PC-9 (cell line): ENCODE data around the gene KLHL6. TPM values are rescaled to one million over a fixed set of nuclear protein-coding genes. Genes with fewer than 3 reads are reported as not detected.
"Not testable (repeated sequence)": the region's sequence is repeated elsewhere in the genome, so short reads cannot be mapped to it uniquely, and the experiment has no call there.

Experiments used
- BruUV-seq: library from RNA; stranded (reverse); fragments of 400-500 nt; replicated peaks from 2 replicates; lab custom pipeline; 2021; lab: Mats Ljungman, UMichigan
- CTCF ChIA-PET: fragments of 300-600 bp; sonication (Branson Sonifier 250); formaldehyde crosslinking; loops from one replicate; lab custom pipeline; 2022; ENCODE audit warnings: antibody characterized with exemption; lab: Charles Lee
- POLR2A ChIA-PET: fragments of 300-600 bp; sonication (Branson Sonifier 250); formaldehyde crosslinking; loops from one replicate; lab custom pipeline; 2022; ENCODE audit warnings: antibody characterized with exemption; ENCODE audit not compliant: unreplicated experiment; lab: Charles Lee
- DNase-seq, 2 experiments: peaks; one replicate each; pipeline versions ENCODE4 v3.0.0 to v3.0.0-alpha.2; 2015 to 2022; ENCODE audit warnings: mixed read lengths in 1 of 2
- H2AFZ ChIP-seq: fragments of 200-600 bp; sonication (generic); 2 replicates; pipeline ENCODE4 v1.8.1; 2017; ENCODE audit warnings: antibody characterized with exemption
- H3F3A ChIP-seq: fragments of 200-600 bp; sonication (generic); 2 replicates; pipeline ENCODE4 v1.8.1; 2017; ENCODE audit warnings: antibody characterized with exemption, mild to moderate bottlenecking, low read depth; ENCODE audit not compliant: insufficient read depth
- H3K27ac ChIP-seq: fragments of 200-600 bp; sonication (generic); 2 replicates; pipeline ENCODE4 v1.6.1; 2016; ENCODE audit warnings: mixed run types
- H3K27me3 ChIP-seq: fragments of 200-600 bp; sonication (generic); 2 replicates; pipeline ENCODE4 v1.6.1; 2016; ENCODE audit warnings: low read depth, mixed run types; ENCODE audit not compliant: insufficient read depth
- H3K36me3 ChIP-seq: fragments of 200-600 bp; sonication (generic); 2 replicates; pipeline ENCODE4 v1.6.1; 2016; ENCODE audit warnings: low read depth, mixed run types
- H3K4me1 ChIP-seq: fragments of 200-600 bp; sonication (generic); replicated peaks from 2 replicates; pipeline ENCODE4 v1.6.1; 2016; ENCODE audit warnings: mixed run types; ENCODE audit not compliant: insufficient read depth
- H3K4me2 ChIP-seq: fragments of 200-600 bp; sonication (generic); 2 replicates; pipeline ENCODE4 v1.6.1; 2017; ENCODE audit warnings: mixed run types
- H3K4me3 ChIP-seq: fragments of 200-600 bp; sonication (generic); 2 replicates; pipeline ENCODE4 v1.6.1; 2016; ENCODE audit warnings: mixed run types
- H3K79me2 ChIP-seq: fragments of 200-600 bp; sonication (generic); 2 replicates; pipeline ENCODE4 v1.6.1; 2017; ENCODE audit warnings: low read depth, mixed run types
- H3K9me2 ChIP-seq: fragments of 200-600 bp; sonication (generic); 2 replicates; pipeline ENCODE4 v1.8.1; 2017; ENCODE audit warnings: mild to moderate bottlenecking; ENCODE audit not compliant: insufficient read depth
- H3K9me3 ChIP-seq: fragments of 200-600 bp; sonication (generic); 2 replicates; pipeline ENCODE4 v1.8.1; 2016; ENCODE audit warnings: low read depth; ENCODE audit not compliant: insufficient read depth
- H4K20me1 ChIP-seq: fragments of 200-600 bp; sonication (generic); 2 replicates; pipeline ENCODE4 v1.8.1; 2017; ENCODE audit not compliant: insufficient read depth
- EZH2 ChIP-seq: fragments of 200-600 bp; sonication (generic); IDR thresholded peaks from 2 replicates; pipeline ENCODE4 v1.8.0; 2017; ENCODE audit warnings: antibody characterized with exemption, low read depth
- intact Hi-C: fragments of 100-400 bp; cut with micrococcal nuclease; formaldehyde crosslinking; loops from one replicate; pipeline ENCODE4 v1.10.0; 2022; ENCODE audit not compliant: unreplicated experiment
- total RNA-seq: library from RNA; stranded (reverse); gene quantifications from 2 replicates; pipeline ENCODE4 v1.2.3, GENCODE V29; 2021
- TF ChIP-seq, protein P1 (sequence below): fragments of 200-600 bp; sonication (generic); conservative IDR thresholded peaks from 2 replicates; pipeline ENCODE4 v1.6.1; 2017; ENCODE audit warnings: mixed run types, antibody characterized with exemption, mild to moderate bottlenecking, moderate library complexity

The KLHL6 gene
- total RNA-seq, 1 experiment from 2014 or later, result 0.04 TPM

DNA sequence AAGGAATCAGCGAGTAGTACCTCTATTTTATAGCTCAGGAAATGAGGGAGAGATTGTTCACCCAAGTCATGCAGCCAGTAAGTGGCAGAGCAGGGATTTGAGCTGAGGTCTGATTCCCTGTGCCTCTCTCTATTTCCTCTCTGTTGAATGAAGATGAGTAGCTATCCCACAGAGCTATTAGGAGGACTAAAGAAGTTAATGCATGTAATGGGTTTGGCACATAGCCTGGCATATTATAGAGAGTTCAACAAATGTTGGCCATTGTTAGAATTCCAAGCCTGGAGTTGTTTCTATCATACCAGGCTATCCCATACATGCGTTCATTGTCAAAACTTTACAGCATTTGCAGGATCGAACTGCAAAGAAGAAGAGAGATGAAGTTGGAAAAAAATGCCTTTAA is 21.8 kb upstream of the KLHL6 start:
- no peak overlapping the region for H3K4me2 ChIP-seq
- H3K36me3 ChIP-seq, result no peaks in the 10 kb centered on the region
- TF ChIP-seq EZH2, result no peak
- TF ChIP-seq, protein P1, sequence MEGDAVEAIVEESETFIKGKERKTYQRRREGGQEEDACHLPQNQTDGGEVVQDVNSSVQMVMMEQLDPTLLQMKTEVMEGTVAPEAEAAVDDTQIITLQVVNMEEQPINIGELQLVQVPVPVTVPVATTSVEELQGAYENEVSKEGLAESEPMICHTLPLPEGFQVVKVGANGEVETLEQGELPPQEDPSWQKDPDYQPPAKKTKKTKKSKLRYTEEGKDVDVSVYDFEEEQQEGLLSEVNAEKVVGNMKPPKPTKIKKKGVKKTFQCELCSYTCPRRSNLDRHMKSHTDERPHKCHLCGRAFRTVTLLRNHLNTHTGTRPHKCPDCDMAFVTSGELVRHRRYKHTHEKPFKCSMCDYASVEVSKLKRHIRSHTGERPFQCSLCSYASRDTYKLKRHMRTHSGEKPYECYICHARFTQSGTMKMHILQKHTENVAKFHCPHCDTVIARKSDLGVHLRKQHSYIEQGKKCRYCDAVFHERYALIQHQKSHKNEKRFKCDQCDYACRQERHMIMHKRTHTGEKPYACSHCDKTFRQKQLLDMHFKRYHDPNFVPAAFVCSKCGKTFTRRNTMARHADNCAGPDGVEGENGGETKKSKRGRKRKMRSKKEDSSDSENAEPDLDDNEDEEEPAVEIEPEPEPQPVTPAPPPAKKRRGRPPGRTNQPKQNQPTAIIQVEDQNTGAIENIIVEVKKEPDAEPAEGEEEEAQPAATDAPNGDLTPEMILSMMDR, result no peak
- H3K4me1 ChIP-seq, result no peaks in the 10 kb centered on the region
- no peak overlapping the region for H3K4me3 ChIP-seq
- no peak overlapping the region for H3K27ac ChIP-seq
- H3K9me2 ChIP-seq, result no peaks in the 10 kb centered on the region
- H3F3A ChIP-seq, result no peaks in the 10 kb centered on the region
- H3K9me3 ChIP-seq, result no peaks in the 10 kb centered on the region
- BruUV-seq, result no TSS peak
- H3K27me3 ChIP-seq, result peaks cover 39% of the 10 kb centered on the region
- H3K79me2 ChIP-seq, result no peaks in the 10 kb centered on the region
- intact Hi-C loops, result no loop called here
- ChIA-PET POLR2A (interaction anchor here (0.7 kb wide), 1 partner anchor 257 kb away, joined by 3 read pairs; no protein-coding TSS in a partner anchor), CTCF (interaction anchor here (0.5 kb wide), 1 partner anchor 12 kb away, joined by 3 read pairs; no protein-coding TSS in a partner anchor)
- DNase-seq, result no peak
- H2AFZ ChIP-seq, result no peak overlapping the region
- no peaks in the 10 kb centered on the region for H4K20me1 ChIP-seq

DNA sequence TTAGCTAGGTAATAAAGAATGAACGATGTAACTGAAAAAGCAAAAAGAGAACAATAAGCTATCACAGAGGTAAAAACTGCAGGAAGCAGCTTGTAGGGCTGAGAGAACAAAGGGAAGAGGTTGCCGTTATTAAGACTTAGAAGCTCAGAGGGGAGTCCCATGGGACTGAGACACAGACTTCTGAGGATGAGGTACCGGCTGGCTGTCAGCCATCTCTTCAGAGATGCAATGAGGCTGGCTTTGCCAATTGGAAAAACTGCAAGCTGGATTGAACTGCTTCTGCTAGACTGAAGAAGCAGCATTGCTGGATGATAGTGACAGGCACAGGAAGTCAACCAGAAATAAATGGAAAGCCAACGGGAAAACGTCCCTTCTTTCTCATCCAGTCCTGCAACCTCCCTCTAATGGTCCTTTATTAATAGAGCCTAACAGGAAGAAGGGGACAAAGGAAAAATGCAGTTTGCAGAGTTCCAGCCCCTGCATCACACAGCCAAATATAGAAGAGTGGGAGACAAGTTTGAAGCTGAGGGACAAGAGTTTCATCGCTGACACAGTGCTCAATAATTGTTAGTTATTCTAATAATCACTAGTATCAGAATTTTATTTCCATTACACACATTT is 21.1 kb upstream of the KLHL6 start:
- Histone ChIP-seq H4K20me1 (no peaks in the 10 kb centered on the region), H3K36me3 (no peaks in the 10 kb centered on the region), H3K9me2 (no peaks in the 10 kb centered on the region), H3K4me3 (no peak overlapping the region), H3K79me2 (no peaks in the 10 kb centered on the region), H3K9me3 (no peaks in the 10 kb centered on the region), H3K4me1 (no peaks in the 10 kb centered on the region), H3K4me2 (no peak overlapping the region), H2AFZ (no peak overlapping the region), H3K27me3 (peaks cover 39% of the 10 kb centered on the region), H3K27ac (no peak overlapping the region), H3F3A (no peaks in the 10 kb centered on the region)
- ChIA-PET CTCF (no interaction called here), POLR2A (no interaction called here)
- intact Hi-C loops, result no loop called here
- no peak for DNase-seq
- TF ChIP-seq, protein P1, result no peak
- TF ChIP-seq EZH2, result no peak
- no TSS peak for BruUV-seq

DNA sequence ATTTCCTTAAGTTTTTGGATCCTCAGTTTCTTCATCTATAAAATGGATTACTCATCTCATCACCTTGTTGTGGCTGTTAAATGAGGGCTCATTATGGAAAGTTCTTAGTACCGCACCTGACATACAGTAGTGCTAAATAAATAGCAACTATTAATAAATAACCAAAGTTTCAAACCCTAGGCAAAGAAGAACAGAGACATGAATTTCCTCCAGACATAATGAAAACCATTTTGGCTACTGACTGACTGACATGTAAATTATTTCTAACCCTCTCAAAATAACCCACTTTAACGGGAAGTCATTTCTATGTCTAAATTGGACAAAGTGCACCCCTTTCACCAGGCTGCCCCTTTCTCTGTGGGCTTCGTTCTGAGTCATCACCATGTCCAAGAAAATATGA is 17.4 kb upstream of the KLHL6 start:
- Histone ChIP-seq H3K4me1 (no peaks in the 10 kb centered on the region), H3K9me3 (no peaks in the 10 kb centered on the region), H3F3A (no peaks in the 10 kb centered on the region), H3K27ac (no peak overlapping the region), H3K4me3 (no peak overlapping the region), H2AFZ (no peak overlapping the region), H4K20me1 (no peaks in the 10 kb centered on the region), H3K79me2 (no peaks in the 10 kb centered on the region), H3K36me3 (no peaks in the 10 kb centered on the region), H3K27me3 (peaks cover 17% of the 10 kb centered on the region), H3K9me2 (no peaks in the 10 kb centered on the region), H3K4me2 (no peak overlapping the region)
- intact Hi-C loops, result no loop called here
- no TSS peak for BruUV-seq
- no peak for DNase-seq
- POLR2A ChIA-PET, result no interaction called here
- CTCF ChIA-PET, result no interaction called here
- TF ChIP-seq, protein P1, result no peak
- no peak for TF ChIP-seq EZH2

DNA sequence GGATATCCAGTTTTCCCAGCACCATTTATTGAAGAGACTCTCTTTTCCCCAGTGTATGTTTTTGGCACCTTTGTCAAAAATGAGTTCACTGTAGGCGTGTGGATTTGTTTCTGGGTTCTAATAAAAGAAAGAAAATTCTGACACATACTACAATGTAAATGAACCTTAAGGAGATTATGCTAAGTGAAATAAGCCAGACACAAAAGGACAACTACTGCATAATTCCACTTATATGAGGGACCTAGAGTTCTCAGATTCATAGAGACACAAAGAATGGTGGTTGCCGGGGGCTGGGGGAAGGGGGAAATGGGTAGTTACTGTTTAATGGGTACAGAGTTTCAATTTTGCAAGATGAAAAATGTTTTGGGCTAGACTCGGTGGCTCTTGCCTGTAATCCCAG is 14.7 kb upstream of the KLHL6 start:
- POLR2A ChIA-PET, H3K9me3 ChIP-seq, CTCF ChIA-PET, H2AFZ ChIP-seq, BruUV-seq, H3K9me2 ChIP-seq, H3F3A ChIP-seq, H3K4me1 ChIP-seq, H3K27me3 ChIP-seq, H4K20me1 ChIP-seq, H3K4me3 ChIP-seq, H3K4me2 ChIP-seq, H3K79me2 ChIP-seq, H3K36me3 ChIP-seq, H3K27ac ChIP-seq, intact Hi-C loops, DNase-seq: not testable (repeated sequence)
